Brain microvascular endothelial cell (primary cell): ENCODE measurements around the gene SEMA5A.

ENCODE experiments used
- DNase-seq: peaks from one replicate; pipeline ENCODE4 v3.0.0-alpha.2; 2020
- H3K27ac ChIP-seq: fragments of 250-450 bp; sonication (Bioruptor Pico); 2 replicates; pipeline ENCODE4 v1.5.1; 2020; ENCODE audit warnings: mild to moderate bottlenecking, moderate library complexity
- H3K27me3 ChIP-seq: fragments of 250-450 bp; sonication (Bioruptor Pico); replicated peaks from 2 replicates; pipeline ENCODE4 v1.5.1; 2020; ENCODE audit warnings: mild to moderate bottlenecking
- H3K36me3 ChIP-seq: fragments of 250-450 bp; sonication (Bioruptor Pico); replicated peaks from 2 replicates; pipeline ENCODE4 v1.5.1; 2020; ENCODE audit warnings: mild to moderate bottlenecking
- H3K4me3 ChIP-seq: 2 replicates; pipeline ENCODE4 v1.5.1; 2011; ENCODE audit warnings: low read depth, mild to moderate bottlenecking, control low read depth, low read length, moderate library complexity
- CTCF ChIP-seq: IDR thresholded peaks from 2 replicates; pipeline ENCODE4 v1.5.1; 2011; ENCODE audit warnings: low read depth, mild to moderate bottlenecking, moderate library complexity, low read length, control low read depth, inconsistent platforms; ENCODE audit errors: missing control alignments
- in situ Hi-C: cut with HindIII; loops from 2 replicates; pipeline ENCODE4 v1.10.0; 2017; ENCODE audit warnings: low sequenced_read_pairs, low pct_ligation_motif_present

The SEMA5A gene

GRCh38 chr5:9279774-9280173, 266.1 kb downstream of the SEMA5A start:
- H3K4me3 ChIP-seq: no peak overlapping the region
- no peak for TF ChIP-seq CTCF
- no peak overlapping the region for H3K27ac ChIP-seq
- in situ Hi-C loops: no loop called here
- H3K27me3 ChIP-seq: no peaks in the 10 kb centered on the region
- H3K36me3 ChIP-seq: no peaks in the 10 kb centered on the region
- DNase-seq: no peak

- no peak for DNase-seq
- TF ChIP-seq CTCF: no peak
- in situ Hi-C loops: no loop called here
- no peak overlapping the region for H3K27ac ChIP-seq
- no peaks in the 10 kb centered on the region for H3K36me3 ChIP-seq
- H3K27me3 ChIP-seq: no peaks in the 10 kb centered on the region
- H3K4me3 ChIP-seq: no peak overlapping the region
Measured at GRCh38 chr5:9278921-9279603, 266.8 kb downstream of the SEMA5A start.

GRCh38 chr5:9269014-9269413, 276.9 kb downstream of the SEMA5A start:
- H3K27ac ChIP-seq: no peak overlapping the region
- no peak overlapping the region for H3K4me3 ChIP-seq
- no peaks in the 10 kb centered on the region for H3K36me3 ChIP-seq
- DNase-seq: no peak
- in situ Hi-C loops: no loop called here
- no peak for TF ChIP-seq CTCF
- H3K27me3 ChIP-seq: no peaks in the 10 kb centered on the region

GRCh38 chr5:9268226-9268625, 277.6 kb downstream of the SEMA5A start:
- in situ Hi-C loops: no loop called here
- DNase-seq: no peak
- TF ChIP-seq CTCF: no peak

GRCh38 chr5:9265441-9266287, 280.2 kb downstream of the SEMA5A start:
- H3K27ac ChIP-seq: peak overlapping the region; percentile 81
- peak; percentile 97 for DNase-seq
- peak overlapping the region; percentile 15 for H3K4me3 ChIP-seq
- no peaks in the 10 kb centered on the region for H3K36me3 ChIP-seq
- in situ Hi-C loops: no loop called here
- TF ChIP-seq CTCF: peak; percentile 22
- H3K27me3 ChIP-seq: no peaks in the 10 kb centered on the region

More at GRCh38 chr5:9268226-9268625, 277.6 kb downstream of the SEMA5A start:
- Histone ChIP-seq H3K27me3 (no peaks in the 10 kb centered on the region), H3K4me3 (no peak overlapping the region), H3K36me3 (no peaks in the 10 kb centered on the region), H3K27ac (no peak overlapping the region)
